ENCODE results near the gene TPSB2.
"Not testable (repeated sequence)": the region's sequence is repeated elsewhere in the genome, so short reads cannot be mapped to it uniquely, and the experiment has no call there.

GRCh38 chr16:1254821-1255220, 24.8 kb upstream of the TPSB2 start:
- TF ChIP-seq POLR2AphosphoS5 (IDR thresholded peaks at IDR 0.05); POLR2A (IDR thresholded peaks at IDR 0.05; ENCODE audit: low read depth): not testable (repeated sequence)
